ENCODE measurements around the gene ZNF451.
A peak's percentile ranks its signal among the peaks of the same experiment; 100 is the strongest.
"Not testable (repeated sequence)": the region's sequence is repeated elsewhere in the genome, so short reads cannot be mapped to it uniquely, and the experiment has no call there.

The ZNF451 gene, protein sequence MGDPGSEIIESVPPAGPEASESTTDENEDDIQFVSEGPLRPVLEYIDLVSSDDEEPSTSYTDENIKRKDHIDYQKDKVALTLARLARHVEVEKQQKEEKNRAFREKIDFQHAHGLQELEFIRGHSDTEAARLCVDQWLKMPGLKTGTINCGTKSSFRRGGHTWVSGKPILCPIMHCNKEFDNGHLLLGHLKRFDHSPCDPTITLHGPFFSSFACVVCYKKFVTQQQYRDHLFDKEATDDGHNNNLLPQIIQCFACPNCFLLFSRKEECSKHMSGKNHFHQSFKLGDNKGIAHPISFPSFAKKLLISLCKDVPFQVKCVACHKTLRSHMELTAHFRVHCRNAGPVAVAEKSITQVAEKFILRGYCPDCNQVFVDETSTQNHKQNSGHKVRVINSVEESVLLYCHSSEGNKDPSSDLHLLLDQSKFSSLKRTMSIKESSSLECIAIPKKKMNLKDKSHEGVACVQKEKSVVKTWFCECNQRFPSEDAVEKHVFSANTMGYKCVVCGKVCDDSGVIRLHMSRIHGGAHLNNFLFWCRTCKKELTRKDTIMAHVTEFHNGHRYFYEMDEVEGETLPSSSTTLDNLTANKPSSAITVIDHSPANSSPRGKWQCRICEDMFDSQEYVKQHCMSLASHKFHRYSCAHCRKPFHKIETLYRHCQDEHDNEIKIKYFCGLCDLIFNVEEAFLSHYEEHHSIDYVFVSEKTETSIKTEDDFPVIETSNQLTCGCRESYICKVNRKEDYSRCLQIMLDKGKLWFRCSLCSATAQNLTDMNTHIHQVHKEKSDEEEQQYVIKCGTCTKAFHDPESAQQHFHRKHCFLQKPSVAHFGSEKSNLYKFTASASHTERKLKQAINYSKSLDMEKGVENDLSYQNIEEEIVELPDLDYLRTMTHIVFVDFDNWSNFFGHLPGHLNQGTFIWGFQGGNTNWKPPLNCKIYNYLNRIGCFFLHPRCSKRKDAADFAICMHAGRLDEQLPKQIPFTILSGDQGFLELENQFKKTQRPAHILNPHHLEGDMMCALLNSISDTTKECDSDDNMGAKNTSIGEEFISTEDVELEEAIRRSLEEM

DNA sequence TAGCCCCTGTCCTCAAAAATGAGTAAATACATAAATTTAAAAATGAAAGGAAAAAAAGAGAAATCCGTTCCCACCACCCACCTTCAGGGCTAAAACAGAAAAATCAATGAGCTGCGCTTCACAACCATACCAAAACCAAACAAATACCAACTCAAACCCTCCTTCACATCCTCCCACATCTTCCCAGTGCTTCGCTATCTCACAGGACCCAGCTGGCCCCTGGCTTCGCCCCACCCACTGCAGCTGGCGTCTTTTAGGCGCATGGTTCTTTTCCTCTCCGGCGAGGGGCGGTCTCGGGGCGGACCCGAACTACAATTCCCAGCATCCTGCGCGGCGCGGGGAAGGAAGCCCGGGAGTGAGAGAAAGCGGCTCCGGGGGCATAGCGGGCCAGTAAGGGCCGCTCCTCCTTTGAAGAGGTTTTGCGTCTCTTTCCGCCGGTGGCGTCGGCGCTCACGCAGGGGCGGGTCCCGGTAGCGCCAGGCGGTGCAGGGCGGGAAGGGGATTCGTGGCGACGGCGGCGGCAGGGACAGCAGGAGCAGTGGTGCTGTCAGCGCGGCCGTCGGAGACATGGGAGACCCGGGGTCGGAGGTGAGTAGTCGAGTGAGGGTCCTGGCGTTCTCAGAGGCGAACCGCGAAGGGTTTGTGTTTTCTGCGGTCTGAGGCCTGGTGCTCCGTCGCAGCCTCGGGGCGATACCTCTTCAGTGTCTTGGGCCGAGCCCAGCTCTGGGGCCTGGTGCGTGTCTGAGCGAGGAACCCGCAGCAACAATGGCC is at the start of gene ZNF451:
TSS of gene ZNF451 (plus strand) at position 502 of the 771 bp plus-strand sequence. CDS start at position 568, 66 bp downstream.
- peak; percentile 95 to 97 (median 97) for DNase-seq (ENCODE audit: low read depth in 3 of 3)

DNA sequence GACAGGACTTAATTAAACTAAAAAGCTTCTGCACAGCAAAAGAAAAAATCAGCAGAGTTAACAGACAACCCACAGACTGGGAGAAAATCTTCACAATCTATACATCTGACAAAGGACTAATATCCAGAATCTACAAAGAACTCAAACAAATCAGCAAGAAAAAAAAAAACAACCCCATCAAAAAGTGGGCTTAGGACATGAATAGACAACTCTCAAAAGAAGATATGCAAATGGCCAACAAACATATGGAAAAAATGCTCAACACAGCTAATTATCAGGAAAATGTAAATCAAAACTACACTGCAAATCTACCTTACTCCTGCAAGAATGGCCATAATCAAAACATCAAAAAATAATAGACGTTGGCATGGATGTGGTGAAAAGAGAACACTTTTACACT is 45.9 kb upstream of the ZNF451 start:
- not testable (repeated sequence) for DNase-seq (ENCODE audit: low read depth in 3 of 3)

DNA sequence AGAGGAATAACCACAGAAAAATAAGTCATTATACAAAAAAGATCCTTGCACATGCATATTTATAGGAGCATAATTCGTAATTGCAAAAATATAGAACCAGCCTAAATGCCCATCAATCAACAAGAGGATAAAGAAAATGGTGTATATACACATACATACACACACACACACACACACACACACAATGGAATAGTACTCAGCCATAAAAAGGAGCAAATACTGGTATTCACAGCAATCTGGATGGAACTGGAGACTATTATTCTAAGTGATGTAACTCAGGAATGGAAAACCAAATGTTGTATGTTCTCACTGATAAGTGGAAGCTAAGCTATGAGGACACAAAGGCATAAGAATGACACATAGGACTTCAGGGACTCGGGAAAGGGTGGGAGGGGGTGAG is 45.4 kb upstream of the ZNF451 start:
- no peak for DNase-seq (ENCODE audit: low read depth in 3 of 3)

DNA sequence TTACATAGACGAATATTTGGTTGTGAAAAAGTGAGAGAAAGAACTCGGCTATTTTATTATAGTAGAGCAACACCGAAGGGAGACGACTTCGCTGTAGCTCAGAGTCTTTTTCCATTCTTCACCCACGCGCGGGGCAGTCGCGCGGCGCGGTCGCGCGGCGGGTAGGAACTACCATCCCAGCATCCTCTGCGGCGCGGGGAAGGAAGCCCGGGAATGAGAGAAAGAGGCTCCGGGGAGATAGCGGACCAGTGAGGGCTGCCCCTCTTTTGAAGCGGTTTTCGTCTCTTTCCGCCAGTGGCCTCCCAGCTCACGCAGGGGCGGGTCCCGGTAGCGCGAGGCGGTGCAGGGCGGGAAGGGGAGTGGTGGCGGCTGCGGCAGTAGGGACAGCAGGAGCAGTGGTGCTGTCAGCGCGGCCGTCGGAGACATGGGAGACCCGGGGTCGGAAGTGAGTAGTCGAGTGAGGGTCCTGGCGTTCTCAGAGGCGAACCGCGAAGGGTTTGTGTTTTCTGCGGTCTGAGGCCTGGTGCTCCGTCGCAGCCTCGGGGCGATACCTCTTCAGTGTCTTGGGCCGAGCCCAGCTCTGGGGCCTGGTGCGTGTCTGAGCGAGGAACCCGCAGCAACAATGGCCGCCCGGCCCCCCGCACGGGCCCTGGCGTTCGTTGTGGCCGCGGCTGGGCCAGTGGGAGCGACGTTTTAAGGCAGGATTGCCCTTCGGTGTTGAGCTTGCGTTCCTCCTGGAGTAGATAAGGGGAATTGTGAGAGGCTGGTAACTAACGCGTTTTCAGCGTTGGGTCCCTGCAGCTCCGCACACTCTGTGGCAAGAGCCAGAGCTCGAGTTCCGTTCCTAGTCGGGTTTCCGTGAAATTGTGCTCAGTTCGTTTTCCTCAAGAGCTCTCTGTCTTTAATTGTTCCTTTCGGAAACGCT is 43.4 kb upstream of the ZNF451 start, which contains the start of gene KIAA1586:
TSS of gene KIAA1586 (plus strand) at position 362 of the 925 bp plus-strand sequence. CDS start at position 425, 63 bp downstream.
- peak; percentile 71 to 87 (median 72) for DNase-seq (ENCODE audit: low read depth in 3 of 3)

DNA sequence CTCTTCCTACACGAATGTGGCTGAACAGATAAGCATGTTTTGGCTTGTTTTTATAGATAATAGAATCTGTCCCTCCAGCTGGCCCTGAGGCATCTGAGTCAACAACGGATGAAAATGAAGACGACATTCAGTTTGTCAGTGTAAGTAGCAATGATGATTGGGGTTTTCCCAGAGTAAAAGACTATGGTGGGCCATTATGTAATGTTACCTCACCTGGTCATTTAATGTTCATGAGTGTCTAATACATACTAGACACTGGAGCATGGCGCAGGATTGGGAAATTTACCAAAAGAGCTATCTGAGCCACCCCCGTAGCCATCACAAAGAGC is 42.8 kb upstream of the ZNF451 start:
- not testable (repeated sequence) for DNase-seq (ENCODE audit: low read depth in 3 of 3)

DNA sequence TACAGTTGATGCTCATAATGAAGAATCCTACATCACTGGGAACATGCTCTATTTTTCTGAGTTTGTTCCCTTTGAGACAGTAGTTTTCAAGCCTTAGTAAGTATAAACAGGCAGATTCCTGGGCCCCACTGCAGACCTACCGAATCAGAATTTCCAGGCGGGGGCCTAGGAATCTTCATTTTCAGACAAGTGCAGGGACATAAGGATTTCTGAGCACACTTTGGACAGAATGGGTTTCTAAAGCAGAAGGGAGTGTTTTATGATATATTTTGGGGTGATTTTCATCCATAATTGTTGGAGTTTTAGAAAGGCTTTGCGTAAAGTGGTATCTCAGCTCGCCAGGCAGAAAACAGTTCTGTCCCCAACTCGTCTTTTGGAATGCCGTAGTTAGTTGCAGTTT is 42.1 kb upstream of the ZNF451 start:
- DNase-seq (ENCODE audit: low read depth in 3 of 3), result not testable (repeated sequence)

DNA sequence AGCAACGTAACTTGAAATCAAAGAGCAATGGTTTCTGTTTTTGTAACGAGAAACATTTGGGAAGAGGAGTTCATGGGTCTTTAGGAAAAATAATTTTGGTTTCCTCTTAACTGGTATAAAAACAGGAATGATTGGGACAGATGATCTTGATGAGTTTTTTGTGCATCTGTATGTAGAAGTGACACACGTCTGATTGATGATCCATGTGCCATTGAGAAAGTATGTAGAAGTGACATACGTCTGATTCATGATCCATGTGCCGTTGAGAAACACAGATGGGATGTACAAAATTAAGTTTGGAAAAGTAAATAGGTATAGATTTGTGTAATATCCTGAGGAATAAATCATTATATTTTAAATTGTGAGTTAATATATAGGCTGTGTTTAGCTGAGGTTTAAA is 41.4 kb upstream of the ZNF451 start:
- DNase-seq (ENCODE audit: low read depth in 3 of 3), result no peak

DNA sequence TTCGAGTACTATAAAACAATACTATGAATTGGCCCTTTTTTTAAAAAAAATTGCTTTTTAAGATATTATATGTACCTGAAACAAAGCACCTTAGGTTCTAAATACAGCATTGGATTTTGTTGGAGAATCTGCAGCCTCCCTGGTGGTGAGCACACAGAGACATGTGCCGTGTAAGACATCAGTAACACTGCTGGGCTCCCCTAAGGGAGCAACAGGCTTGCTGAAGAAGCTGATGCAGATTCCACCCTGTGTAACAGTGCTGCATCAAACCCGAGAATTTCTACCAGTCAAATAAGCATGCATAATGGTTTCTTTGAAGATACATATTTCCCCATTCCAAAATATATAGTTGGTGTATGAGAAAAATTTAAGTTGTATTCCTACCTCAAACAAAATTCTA is 26.1 kb upstream of the ZNF451 start:
- DNase-seq (ENCODE audit: low read depth in 3 of 3), result no peak

DNA sequence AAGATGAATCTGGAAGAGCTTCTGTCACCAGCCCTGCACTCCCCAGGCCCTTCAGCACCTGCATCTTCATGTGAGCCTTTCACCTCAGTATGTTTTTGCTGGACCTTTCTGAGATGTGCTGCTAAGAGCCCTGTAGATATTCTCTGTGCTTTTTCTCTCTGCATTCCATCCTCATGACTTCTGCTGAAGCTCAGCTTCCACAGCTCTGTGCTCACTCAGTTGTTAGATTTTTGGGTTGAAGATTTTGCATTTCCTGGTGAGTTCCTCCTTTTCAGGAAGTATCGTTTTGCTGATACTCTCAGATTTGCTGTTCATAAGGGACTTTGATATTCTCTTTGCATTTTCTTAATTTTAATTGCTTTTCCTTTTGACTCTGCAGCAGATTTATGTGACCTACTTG is 25.2 kb upstream of the ZNF451 start:
- no peak for DNase-seq (ENCODE audit: low read depth in 3 of 3)

DNA sequence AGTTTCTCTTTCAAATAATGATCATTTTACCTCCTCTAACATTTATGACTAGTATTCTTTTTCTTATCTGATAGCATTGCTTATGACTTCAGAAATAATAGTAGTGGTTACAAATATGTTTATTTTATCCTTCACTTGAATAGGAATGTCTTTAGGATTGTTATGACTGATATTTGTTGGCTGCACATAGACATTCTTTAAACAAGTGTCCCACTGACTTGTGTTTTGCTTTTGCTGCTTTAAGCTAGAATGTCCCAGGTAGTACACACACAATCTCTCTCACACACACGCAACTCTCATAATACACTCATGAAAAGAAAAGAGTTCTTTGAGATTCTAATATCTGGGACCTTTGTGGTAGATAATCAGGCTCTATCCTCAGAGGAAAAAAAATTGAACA is 21.9 kb upstream of the ZNF451 start:
- DNase-seq (ENCODE audit: low read depth in 3 of 3), result no peak

DNA sequence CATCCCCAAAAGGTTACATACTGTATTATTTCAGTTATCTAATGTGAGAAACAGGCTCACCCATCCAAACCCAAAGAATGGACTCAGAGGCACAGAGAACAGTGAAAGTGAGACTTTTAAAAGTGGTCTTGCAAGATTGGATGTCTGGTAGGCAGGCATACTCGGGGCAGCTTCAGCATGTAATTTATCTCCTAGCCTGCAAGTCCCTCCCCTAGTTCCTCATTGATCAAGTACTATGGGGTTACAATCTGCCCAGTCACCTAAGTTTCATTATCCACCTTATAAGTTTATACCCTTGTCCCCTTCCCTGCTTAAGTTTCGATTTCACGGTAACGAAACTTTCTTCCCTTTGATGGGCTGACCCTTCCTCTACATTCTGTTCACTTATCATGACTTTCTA is 20.8 kb upstream of the ZNF451 start:
- DNase-seq (ENCODE audit: low read depth in 3 of 3), result no peak

DNA sequence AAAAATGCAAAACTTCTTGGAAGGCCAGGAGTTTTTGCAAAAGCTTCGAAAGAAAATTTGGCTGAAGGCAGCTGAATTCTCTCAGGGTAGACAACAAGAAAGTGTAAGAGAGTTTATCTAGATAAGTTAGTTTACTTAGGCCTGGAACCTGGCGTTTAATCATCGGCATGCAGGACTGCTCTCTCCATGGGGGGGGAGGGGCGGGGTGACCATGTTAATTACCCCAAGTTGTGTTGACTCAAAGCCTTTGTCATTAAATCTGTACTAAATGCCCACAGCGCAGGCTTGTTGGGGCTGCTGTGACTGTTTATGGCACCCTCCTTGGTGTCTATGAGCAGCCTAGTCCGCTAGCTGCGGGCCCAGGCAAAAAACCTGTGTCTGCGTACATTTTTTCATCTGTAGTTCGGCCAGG is 20.1 kb upstream of the ZNF451 start:
- no peak for DNase-seq (ENCODE audit: low read depth in 3 of 3)

DNA sequence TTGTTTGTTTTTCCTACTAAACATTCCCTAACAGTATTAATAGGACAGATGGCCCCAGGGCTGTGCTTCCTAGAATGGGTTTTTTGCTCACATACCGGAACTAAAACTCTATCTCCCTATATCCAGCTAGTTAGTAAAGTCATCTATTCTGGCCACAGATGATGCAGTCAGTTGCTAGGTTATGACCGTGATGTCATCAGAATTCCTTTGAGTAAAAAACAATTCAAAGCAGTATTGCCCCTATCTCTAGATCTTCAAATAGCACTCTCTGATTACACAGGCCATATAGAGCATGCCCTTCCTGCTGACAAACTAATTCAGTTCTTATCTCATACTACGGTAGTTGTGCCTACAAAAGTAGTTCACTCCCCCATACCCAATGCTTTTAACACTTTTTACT is 17.9 kb upstream of the ZNF451 start:
- DNase-seq (ENCODE audit: low read depth in 3 of 3), result no peak

DNA sequence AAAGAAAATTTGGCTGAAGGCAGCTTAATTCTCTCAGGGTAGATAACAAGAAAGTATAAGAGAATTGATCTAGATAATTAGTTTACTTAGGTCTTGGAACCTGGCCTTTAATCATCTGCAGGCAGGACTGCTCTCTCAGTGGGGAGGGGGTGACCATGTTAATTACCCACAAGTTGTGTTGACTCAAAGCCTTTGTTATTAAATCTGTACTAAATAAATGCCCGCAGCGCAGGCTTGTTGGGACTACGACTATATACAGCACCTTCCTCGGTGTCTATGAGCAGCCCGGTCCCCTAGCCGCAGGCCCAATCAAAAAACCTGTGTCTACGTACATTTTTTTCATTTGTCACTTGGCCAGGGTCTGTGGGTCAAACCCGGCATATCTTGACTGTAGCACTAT is 15.6 kb upstream of the ZNF451 start:
- no peak for DNase-seq (ENCODE audit: low read depth in 3 of 3)

DNA sequence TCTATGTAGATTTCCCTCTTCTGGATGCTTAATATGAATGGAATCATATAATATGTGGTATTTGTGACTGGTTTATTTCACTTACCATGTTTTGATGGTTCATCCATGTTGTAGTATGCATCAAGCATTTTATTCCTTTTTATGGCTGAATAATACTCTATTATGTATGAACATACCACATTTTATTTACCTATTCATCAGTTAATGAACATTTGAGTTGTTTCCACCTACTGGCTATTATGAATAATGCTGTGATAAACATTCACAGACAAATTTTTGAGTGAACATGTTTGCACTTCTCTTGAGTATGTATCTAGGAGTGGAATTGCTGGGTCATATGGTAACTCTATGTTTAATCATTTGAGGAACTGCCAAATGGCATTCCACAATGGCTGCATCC is 14.9 kb upstream of the ZNF451 start:
- DNase-seq (ENCODE audit: low read depth in 3 of 3), result no peak

DNA sequence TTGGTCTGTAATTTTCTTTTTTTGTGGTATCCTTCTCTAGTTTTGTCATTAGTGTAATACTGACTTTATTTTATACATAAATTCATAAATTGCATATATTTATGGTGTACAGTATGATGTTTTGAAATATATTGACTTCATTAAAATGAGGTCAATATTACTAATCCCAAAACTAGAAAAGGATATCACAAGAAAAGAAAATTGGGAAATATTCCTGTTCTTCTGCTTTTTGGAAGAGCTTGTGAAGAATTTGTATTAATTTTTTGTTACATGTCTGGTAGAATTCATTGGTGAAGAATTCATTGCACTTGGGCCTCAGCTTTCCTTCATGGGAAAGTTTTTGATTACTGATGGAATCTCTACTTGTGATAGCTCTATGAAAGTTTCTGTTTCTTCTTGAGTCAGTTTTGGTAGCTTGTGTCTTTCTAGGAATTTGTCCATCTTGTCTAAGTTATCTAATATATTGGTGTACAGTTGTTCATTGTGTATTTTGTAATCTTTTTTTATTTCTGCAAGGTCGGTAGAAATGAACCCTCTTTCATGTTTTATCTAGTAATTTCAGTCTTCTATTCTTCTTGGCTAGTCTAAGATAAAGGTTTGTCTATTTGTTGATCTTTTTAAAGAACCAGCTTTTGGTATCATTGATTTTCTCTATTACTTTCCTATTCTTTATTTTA is 11.3 kb upstream of the ZNF451 start:
- DNase-seq (ENCODE audit: low read depth in 3 of 3), result no peak

DNA sequence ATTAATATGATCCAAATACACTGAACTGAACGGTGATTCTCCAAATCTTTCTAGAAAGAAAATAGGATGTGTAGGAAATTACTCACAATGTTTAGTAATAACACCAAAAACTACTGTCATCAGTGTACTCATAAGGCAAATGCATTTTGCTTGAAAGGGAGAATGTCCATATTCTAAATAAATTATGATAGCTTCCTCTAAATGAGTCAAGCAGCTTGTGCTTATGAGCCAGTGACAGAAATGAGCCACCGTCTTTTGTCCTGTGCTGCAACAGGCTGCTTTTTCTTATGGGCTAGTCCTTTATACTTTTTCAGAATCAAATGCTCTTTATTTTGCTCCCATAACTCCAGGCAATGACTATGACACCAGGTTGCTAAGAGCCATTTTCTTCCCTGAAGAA is 4.5 kb upstream of the ZNF451 start:
- DNase-seq (ENCODE audit: low read depth in 3 of 3), result no peak

DNA sequence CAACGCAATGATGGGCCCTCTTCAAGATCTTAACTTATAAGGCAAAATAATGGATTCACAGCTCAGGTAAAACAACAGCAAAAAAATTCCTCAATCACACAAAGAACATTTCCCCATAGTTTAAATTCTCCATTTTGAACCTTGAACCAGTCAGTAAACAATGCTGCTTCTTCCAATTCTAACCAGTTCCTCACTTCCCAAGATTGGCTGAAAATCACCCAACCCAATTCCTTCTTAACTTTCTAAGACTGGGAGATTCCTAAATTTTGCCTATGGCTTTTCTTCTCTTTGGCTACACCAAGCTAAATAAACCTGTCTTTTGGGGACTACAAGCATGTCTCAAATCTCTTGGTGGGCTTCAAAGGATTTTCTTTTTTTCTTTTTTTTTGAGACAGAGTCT is 3.1 kb upstream of the ZNF451 start:
- DNase-seq (ENCODE audit: low read depth in 3 of 3), result no peak

DNA sequence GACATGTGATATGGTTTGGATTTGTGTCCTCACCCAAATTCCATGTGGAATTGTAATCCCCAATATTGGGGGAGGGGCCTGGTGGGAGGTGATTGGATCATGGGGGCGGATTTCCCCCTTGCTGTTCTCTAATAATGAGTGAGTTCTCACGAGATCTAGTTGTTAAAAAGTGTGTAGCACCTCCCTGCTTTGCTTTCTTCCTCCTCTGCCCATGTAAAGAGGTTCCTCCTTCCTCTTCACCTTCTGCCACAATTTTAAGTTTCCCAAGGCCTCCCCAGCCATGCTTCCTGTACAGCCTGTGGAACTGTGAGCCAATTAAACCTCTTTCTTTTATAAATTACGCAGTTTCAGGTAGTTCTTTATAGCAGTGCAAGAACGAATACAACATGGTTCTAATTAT is 2.1 kb upstream of the ZNF451 start:
- DNase-seq (ENCODE audit: low read depth in 3 of 3), result no peak

DNA sequence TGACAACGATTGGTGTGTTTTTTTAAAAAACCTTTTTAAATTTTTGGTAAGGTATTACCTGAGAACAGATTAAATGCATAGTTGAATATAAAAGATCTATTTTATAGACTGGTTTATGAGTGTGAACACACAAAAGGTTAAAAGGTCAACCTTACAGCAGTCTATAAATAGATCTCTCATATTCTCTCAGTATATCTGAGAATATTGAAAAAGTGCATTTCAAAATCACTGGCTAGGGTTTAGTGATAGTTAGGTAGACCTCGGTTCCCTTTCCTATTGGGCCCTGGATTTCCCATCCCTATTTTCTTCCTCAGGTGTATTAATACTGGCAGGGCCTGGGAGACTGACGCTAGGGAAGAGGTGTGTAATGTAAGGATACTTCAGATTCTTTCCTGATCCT is 723 bp upstream of the ZNF451 start:
- DNase-seq (ENCODE audit: low read depth in 3 of 3), result no peak
